Smooth muscle cell of the brain vasculature (primary cell): ENCODE measurements around the gene ALOX12B.

ENCODE experiments used
- DNase-seq: peaks from one replicate; pipeline ENCODE4 v3.0.0-alpha.2; 2012; ENCODE audit warnings: low read depth, low spot score

The ALOX12B gene

DNA sequence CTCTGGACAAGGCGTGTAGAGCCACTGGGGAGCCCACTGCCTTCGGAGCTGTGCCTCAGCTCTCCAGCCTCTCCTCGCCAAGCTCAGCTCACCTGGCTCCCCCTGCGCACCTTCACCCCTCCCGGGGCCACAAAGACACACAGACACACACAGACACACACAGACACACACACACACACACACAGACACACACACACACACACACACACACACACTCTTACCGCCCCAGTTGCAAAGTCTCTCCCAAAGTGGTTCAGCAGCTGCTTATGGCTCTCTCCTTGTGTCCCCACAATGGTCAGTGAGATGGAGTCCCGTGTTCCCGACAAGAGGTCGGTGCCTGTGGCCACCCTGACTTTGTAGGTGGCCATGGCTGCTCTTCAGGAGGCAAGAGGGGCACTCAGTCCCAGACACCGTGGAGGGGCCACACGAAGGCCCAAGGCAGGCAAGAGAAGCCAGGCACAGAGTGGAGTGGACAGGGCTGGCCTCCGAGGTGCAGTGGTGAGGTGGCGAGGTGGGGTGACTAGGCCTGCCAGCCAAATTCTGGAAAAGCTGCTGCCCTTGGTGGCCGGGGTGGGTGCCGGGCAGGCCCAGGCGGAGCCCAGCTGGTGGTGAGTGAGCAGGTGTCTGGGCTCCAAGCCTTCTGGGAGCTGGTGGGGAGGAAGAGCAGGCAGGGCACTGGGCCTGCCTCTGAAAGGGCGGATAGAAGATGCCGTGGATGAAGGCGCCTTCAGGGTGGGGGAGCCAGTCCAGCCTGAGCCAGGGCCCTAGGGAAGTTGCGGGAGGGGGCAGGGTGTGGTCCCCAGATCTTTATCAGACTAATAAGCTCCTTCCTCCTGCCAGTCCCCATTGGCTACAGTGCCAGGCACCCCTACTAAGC lies at the start of gene ALOX12B:
Gene ALOX12B, minus strand, starts transcription at position 642 of the 877 bp plus-strand sequence. Its CDS starts 274 bp downstream, at position 368.
- no peak for DNase-seq

GRCh38 chr17:8133941-8134340 lies 46.4 kb upstream of the ALOX12B start:
- no peak for DNase-seq

DNA sequence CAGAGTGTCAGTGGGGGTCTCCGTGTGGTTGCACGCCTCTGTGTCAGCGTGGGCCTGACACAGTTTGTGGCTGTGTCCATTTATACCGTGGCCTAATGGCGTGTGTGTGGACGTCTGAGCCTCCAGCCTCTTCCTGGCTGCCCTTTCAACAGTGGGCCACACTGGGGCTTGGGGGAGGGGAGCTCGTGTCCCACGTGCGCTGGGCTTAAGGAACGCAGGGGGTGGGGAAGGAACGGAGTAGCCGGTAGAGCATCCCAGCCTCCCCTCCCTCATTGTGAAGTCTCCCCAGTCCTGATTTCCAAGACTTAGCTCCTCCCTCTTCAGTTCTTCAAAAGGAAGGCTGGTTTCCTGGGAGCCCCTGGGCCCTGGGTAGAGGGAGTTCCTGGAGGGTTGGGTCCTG lies 45.9 kb upstream of the ALOX12B start:
- no peak for DNase-seq

GRCh38 chr17:8131844-8132441 lies 44.4 kb upstream of the ALOX12B start:
- no peak for DNase-seq

DNA sequence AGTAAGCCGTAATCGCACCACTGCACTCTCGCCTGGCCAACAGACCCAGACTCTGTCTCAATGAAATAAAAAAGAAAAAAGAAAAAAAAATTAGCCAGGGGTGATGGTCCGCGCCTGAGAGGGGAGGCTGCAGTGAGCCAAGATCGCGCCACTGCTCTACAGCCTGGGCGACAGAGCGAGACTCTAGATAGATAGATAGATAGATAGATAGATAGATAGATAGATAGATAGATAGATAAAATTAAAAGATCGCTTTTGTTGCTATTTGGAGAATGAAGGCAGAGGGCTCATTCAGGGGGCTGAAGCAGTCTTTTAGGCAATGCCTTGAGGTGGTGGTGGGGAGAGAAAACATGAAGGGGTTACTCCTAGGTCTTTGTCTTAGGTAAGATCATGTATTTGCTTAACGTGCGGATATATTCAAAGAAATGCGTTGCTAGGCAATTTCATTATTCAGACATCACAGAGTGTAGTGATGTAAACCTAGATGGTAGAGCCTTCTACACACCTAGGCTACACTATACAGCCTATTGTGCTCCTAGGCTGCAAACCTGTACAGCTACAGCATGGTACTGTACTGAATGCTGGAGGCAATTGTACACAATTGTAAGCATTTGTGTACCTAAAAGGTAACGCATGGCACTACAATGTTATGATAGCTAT lies 40.7 kb upstream of the ALOX12B start:
- no peak for DNase-seq

GRCh38 chr17:8126491-8127066 lies 39.1 kb upstream of the ALOX12B start:
- DNase-seq, result no peak

DNA sequence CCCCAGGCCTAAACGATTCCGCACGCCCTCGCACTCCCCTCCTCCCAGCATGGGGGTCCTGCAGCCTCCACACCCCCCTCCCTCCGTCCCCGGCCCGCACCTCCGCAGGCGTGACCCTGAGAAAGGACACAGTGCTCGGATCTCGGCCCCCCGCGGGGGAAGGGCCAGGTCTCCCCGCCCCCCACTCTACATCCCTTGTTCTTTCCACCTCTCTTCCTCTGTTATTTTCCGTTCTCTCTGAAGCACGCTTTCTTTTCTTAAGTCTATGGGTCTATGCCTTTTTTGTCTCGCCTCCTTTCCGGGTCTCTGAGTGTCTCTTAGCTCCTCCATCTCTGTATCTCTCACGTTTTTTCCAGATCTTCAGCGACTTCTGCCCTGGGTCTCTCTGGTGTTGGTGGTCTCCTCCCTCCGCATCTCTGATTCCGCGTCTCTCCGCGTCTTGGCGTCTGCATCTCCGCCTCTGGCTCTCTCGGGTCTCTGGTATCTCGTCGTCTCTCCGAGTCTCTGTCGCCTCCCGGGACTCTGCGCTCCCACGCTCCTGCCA lies 38.5 kb upstream of the ALOX12B start:
- no peak for DNase-seq

DNA sequence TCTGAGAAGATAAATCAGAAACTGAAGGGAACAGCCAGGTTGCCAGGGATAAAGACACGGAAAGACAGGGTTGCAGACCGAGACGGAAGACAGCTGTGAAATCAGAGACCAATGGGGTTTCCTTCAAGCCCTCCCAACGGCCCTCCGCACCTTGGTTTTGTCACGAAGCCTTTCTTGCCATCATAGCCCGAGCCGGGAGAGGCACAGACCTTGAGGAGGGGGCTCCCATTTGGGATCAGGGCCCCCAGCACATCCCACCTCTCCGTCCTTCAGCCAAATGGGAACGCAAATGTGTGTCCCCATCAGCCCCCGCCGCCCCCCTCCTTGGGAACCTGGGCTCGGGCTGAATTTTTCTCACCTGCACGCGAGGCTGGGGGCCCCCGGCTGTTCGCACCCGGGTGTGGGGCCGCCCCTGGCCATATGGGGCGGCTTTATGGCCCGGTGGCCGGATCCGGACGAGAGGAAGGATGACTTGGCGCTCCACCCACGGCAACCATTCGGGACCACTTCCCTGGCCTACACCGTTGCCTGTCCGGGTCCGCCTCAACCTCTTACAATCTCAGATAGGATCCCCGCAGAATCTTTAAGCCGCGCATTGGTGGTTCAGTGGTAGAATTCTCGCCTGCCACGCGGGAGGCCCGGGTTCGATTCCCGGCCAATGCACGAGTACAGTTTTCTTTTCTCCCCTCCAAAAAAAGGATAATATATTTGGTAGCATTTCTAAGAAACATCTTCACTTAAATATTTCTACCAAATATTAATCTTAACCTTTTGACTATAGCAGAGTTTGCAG lies 37.8 kb upstream of the ALOX12B start:
- DNase-seq, result no peak

DNA sequence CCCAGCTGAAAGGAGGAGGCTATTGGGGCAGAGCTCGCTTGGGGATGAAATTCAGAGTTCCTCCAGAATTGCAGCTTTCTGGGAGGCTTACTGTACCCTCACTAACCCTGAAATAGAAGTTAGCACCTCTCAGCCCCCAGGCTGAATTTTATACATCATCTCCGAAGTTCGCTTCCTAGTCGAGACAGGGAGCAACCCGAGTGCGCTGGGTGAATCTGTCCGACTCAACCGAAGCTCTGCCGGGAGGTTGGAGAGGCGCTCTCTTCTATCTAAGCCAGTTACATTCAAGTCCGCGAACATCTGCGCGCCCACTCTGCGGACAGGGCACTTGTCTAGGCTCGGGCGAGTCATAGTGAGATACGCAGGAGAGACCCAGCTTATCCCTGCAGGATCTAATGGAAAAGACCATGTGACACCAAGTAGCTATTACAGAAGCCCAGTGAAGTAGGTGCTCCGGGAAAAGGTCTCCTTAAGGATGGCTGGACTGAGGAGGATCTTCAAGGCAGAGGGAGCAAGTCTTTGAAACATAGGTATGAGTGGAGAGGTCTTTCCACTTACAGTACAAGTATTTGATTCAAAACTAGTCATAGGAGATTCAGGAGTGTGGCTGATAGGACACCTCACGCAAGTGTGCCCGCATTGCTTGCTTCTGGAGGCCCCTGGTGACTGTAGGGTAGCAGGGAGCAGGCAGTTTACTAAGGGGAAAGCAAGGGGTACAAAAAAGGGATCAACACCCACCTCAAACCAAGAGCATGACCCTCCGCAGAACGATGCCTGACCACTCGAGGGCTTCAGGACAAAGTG lies 37.0 kb upstream of the ALOX12B start:
- DNase-seq, result no peak

GRCh38 chr17:8123695-8124349 lies 36.3 kb upstream of the ALOX12B start, which contains the start of gene HES7:
HES7 (minus strand) TSS chr17:8124106; CDS start chr17:8124084, 22 bp downstream.
- no peak for DNase-seq

DNA sequence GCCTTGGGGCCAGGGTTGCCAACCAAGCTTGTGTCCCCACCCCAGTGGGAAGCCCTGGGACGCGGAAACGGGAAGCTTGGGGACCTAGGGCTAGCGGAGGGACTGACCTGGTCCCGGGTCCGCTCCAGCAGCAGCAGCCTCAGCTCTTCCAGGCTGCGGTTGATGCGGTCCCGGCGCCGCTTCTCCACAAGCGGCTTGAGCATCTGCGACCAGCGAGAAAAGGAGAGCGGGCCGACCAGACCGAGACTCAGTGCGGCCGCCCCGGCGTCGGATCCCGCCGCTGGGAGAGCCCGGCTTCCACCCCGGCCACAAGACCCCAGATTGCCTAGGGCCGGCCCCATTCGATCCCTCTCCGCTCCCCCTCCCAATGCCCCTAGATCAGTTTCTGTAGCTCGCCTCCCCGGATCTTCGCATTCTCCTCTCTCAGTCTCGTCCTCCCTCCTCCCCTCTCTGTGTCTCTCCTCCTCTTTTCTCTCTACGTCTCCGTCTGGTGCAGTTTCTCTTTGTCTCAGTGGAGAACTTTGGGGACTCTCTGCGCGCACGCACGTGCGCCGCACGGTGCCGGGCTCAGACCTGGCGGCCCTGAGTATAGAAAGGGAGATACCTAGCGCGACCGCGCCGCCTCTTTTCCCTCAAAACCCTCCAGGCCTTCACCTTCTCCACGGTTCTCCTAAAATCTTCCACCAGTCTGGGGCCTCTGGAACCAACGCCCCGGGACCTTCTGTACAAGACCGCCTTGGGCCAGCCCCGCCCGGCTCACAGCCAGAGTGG lies 35.6 kb upstream of the ALOX12B start:
- DNase-seq, result no peak

DNA sequence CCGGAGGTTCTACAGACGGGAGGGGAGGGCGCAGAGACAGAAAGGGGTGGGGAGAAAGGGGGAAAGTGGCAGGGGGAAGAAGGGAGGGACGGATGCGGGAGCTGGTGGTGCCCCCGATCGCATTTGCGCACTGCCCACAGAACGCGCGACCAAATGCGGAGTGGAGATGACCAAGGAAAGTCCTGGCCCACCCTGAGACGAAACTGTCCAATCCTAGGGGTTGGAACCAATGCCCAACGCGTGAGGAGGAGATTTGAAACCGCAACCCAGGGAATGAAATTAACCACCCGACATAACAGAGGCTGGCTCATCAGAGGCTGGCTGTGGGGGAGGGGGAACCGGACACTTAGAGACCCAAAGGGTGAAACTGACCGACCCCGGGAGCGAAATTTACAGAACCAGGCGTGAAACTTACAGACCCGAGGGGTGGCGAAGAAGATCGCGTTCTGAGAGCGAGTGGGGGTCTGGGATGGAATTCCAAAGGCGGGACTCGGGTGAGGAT lies 35.0 kb upstream of the ALOX12B start:
- no peak for DNase-seq

- DNase-seq, result no peak
These were observed 34.3 kb upstream of the ALOX12B start for GRCh38 chr17:8121681-8122421.

GRCh38 chr17:8121407-8121680 lies 33.8 kb upstream of the ALOX12B start:
- no peak for DNase-seq

- DNase-seq, result no peak
These were observed 33.2 kb upstream of the ALOX12B start for GRCh38 chr17:8120520-8121406.

DNA sequence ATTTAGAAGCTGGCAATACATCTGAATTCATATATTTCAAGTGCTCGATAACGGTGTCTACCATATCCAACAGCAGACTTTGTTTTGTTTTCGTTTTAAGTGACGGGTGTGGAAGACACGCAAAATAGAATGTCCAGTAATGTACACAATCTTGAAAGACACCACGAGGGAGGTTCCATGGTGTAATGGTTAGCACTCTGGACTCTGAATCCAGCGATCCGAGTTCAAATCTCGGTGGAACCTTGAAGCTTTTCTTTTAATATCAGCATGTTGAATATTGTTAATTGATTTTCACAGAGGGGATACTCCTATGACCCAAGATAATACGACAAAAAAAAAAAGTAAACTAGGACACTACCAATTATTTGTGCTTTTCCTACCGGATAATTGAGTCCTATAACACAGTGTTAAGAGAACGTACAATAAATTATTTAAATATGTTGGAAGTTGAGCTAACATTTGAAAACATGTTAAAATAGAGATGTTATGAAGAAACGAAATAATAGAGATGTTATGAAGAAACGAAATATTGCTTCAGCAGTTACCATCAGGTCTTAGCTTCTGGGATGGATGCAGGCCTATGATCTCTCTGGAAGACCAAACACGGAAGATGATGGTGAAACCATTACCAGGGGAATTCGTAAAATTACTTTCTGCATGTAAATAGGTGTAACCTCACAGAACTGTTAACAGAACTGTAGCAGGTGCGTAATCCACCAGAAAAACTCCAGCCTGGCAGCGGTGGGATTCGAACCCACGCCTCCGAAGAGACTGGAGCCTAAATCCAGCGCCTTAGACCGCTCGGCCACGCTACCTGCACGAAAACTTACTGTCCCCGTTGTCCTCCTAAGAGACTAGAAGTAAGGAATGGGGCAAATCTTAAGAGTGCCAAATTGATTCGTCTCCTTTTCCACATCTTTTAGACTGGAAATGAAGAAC lies 32.3 kb upstream of the ALOX12B start:
- peak; percentile 89 for DNase-seq
